Activated T-helper 2 cell treated with anti-CD3 and anti-CD28 coated beads, Interferon-gamma antibody, Interleukin-2, Interleukin-4, amounts not matched to agents 10 μg/mL and 5 μg/mL and 100 μg/mL, durations not matched to agents 14 hours and 24 hours and 36 hours (primary cell): ENCODE results near the gene TSPYL4. TPM values are rescaled to one million over a fixed set of nuclear protein-coding genes. Genes with fewer than 3 reads are reported as not detected.

Experiments
- DNase-seq: peaks from one replicate; pipeline ENCODE4 v3.0.0; 2021; ENCODE audit warnings: low spot score
- H3K27ac Mint-ChIP-seq: one replicate; pipeline ENCODE4 v1.8.0; 2021; ENCODE audit warnings: mixed read lengths
- H3K27me3 Mint-ChIP-seq: one replicate; pipeline ENCODE4 v1.8.0; 2021; ENCODE audit warnings: low read depth, mixed read lengths
- H3K36me3 Mint-ChIP-seq: one replicate; pipeline ENCODE4 v1.8.0; 2021; ENCODE audit warnings: low read depth, mixed read lengths
- H3K4me1 Mint-ChIP-seq: one replicate; pipeline ENCODE4 v1.8.0; 2021; ENCODE audit warnings: low read depth, mixed read lengths
- H3K4me3 Mint-ChIP-seq: one replicate; pipeline ENCODE4 v1.8.0; 2021; ENCODE audit warnings: low read depth, mild to moderate bottlenecking, moderate library complexity, mixed read lengths
- H3K9me3 Mint-ChIP-seq: one replicate; pipeline ENCODE4 v1.8.0; 2021; ENCODE audit warnings: mixed read lengths
- intact Hi-C: fragments of 100-400 bp; cut with micrococcal nuclease; formaldehyde crosslinking; loops from one replicate; pipeline ENCODE4 v1.15.1; 2023
- total RNA-seq: library from RNA; stranded (reverse); gene quantifications from 2 replicates; pipeline ENCODE4 v1.2.3, GENCODE V29; 2022

The TSPYL4 gene
- total RNA-seq, 1 donor from 2014 or later: 18.0 TPM

DNA sequence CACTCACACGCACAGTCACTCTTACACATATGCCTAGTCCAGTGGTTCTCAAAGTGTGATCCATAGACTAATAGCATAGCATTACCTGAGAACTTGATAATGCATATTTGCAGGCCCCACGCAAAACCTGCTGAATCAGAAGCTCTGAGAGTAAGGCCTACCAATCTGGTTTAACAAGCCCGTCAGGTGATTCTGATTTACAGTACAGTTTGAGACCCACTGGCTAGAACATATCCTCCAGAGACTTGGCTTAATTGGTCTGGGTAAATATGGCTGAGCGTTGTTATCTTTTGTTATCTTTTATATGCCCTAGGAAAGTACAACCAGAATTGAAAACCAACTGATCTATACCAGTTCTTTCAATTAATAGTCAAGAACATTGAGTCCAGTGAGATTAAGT lies 9.6 kb downstream of the TSPYL4 start:
- Mint-ChIP-seq H3K27me3 (no peaks in the 10 kb centered on the region), H3K4me3 (no peak overlapping the region), H3K4me1 (peaks cover 7% of the 10 kb centered on the region), H3K27ac (no peak overlapping the region), H3K9me3 (no peaks in the 10 kb centered on the region), H3K36me3 (peaks cover 6% of the 10 kb centered on the region)
- DNase-seq: no peak
- intact Hi-C loops: no loop called here

DNA sequence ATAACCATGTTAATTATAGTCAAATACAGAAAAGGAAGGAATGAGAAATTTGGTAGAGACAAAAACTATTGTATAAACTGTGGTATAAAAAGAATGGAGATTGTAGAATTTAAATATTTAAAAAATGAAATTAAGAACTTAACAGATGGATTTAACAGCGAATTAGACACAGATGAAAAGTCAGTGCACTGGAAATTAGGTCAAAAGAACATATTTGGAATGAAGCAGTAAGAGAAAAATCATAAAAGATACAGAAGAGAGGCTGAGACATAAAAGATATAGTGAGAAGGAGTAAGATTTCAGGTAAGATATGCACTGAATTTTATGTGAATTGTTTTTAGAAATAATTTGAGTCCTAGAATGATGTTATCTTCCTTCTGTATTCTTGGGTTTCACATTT lies 14.0 kb downstream of the TSPYL4 start:
- H3K9me3 Mint-ChIP-seq: no peaks in the 10 kb centered on the region

DNA sequence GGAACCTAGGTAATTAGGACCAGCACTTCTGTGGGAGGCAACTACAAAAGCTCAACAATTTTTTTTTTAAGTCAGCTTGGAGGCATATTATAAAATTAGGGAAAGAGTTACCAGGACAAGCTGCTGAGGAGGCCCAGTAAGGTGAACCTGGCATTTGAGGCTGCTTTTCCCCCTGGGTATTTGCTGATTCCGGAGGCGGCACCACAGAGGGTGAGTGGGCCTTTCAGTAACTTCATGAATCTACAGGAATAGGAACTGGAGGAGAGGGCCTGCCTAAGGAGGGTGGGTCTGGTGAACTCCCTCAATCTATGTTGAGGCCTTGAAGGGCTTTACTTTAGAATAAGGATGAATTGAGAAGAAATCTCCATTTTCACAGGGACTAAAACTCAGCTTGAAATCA lies 14.6 kb downstream of the TSPYL4 start:
- Mint-ChIP-seq H3K9me3 (no peaks in the 10 kb centered on the region), H3K27me3 (no peaks in the 10 kb centered on the region), H3K4me1 (no peaks in the 10 kb centered on the region)

More for the DNA sequence above, 14.0 kb downstream of the TSPYL4 start:
- no peaks in the 10 kb centered on the region for H3K4me1 Mint-ChIP-seq
- no peak overlapping the region for H3K27ac Mint-ChIP-seq
- H3K4me3 Mint-ChIP-seq: no peak overlapping the region
- intact Hi-C loops: no loop called here
- DNase-seq: no peak
- H3K36me3 Mint-ChIP-seq: peaks cover 13% of the 10 kb centered on the region
- H3K27me3 Mint-ChIP-seq: no peaks in the 10 kb centered on the region

DNA sequence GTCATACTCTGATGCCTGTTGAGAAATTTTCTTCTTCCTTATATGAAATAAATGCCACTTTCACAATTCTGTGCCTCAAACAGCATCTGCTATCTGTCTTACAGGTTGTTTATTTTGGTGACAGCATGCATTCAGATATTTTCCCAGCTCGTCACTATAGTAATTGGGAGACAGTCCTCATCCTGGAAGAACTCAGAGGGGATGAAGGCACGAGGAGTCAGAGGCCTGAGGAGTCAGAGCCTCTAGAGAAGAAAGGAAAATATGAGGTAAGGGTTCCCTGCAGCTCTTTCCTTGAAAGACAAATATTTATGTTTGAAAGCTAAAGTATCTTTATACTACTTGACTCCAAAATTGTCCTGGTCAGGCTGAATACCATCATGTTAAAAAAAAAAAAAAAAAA lies 15.8 kb downstream of the TSPYL4 start:
- H3K4me1 Mint-ChIP-seq: no peaks in the 10 kb centered on the region
- H3K4me3 Mint-ChIP-seq: no peak overlapping the region
- no peaks in the 10 kb centered on the region for H3K27me3 Mint-ChIP-seq
- no peak overlapping the region for H3K27ac Mint-ChIP-seq
- no peaks in the 10 kb centered on the region for H3K9me3 Mint-ChIP-seq
- no peak for DNase-seq
- peaks cover 13% of the 10 kb centered on the region for H3K36me3 Mint-ChIP-seq
- intact Hi-C loops: no loop called here

More for the DNA sequence above, 14.6 kb downstream of the TSPYL4 start:
- Mint-ChIP-seq H3K36me3 (peaks cover 13% of the 10 kb centered on the region), H3K4me3 (no peak overlapping the region), H3K27ac (no peak overlapping the region)
- no peak for DNase-seq
- intact Hi-C loops: no loop called here

DNA sequence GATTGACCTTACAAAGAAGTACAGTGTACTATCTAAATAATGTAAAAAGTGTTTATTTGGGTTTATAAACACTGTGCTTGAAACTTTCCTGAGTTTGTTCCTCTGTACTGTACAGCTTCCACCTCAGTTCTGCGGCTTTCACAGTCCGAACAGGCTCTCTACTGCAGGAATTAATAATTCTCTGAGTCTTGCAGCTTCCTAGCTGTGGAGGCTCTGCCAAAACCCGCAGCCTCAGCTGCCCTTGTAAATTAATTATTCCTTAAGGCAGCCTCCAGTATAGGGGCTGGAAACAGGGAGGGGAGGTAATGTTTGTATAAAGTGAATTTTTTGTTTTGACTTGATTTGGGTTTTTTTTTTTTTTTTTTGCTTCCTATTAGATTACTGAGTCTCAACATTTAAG lies 19.2 kb downstream of the TSPYL4 start:
- H3K27me3 Mint-ChIP-seq: no peaks in the 10 kb centered on the region
- peaks cover 10% of the 10 kb centered on the region for H3K36me3 Mint-ChIP-seq
- no peak for DNase-seq
- no peaks in the 10 kb centered on the region for H3K4me1 Mint-ChIP-seq
- H3K27ac Mint-ChIP-seq: no peak overlapping the region
- no peak overlapping the region for H3K4me3 Mint-ChIP-seq
- no peaks in the 10 kb centered on the region for H3K9me3 Mint-ChIP-seq
- intact Hi-C loops: no loop called here

DNA sequence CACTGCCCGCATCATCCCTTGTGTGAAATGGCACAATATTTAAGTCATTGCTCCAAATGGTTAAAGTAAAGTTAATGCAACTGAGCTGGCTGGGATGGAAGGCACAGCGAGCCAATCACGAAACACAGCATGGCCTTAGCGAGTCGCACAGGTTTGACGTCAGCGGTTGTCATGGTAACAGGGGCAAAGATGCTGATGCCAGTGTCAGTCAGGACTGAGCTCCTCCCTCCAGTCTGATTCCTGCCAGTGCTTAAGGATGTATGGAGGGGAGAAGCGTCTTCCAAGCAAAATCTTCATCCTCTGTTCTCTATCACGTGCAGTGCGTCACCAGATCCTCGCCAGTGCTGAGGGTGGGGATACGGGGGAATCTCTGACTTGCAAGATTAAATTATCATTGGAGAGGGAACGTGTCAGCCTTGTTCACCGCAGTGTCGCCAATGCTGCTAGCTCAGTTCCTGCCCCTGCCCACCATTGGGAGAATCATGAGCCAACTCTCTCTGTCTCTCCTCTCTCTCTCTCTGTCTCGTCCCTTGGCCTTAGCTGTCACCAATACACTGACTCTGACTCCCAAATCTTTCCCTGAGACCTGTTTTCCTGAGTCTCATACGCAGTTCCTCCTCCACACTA lies 24.5 kb downstream of the TSPYL4 start:
- intact Hi-C loops: no loop called here

DNA sequence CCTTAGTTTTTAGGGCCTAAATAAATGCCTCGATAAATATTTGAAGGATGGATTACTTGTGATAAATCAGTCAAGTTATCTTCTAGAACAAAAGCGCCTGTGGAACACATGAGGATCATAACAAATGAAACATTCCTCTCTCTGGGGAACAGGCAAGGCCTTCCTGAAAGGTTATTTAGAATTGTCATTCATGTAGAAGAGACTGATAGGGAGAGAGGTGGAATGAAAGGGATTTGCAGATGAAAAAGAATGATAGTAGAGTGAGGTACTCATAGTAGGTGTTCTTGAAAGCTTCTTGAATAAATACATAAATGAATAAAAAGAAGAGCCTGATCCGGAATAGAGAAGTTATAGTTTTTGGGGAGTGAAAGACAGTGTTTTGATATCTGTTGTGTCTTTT lies 30.5 kb downstream of the TSPYL4 start:
- intact Hi-C loops: no loop called here
- no peaks in the 10 kb centered on the region for H3K36me3 Mint-ChIP-seq
- H3K4me3 Mint-ChIP-seq: no peak overlapping the region
- H3K27me3 Mint-ChIP-seq: no peaks in the 10 kb centered on the region
- no peaks in the 10 kb centered on the region for H3K9me3 Mint-ChIP-seq
- no peak for DNase-seq
- no peaks in the 10 kb centered on the region for H3K4me1 Mint-ChIP-seq
- H3K27ac Mint-ChIP-seq: no peak overlapping the region

More for the DNA sequence above, 24.5 kb downstream of the TSPYL4 start:
- no peak overlapping the region for H3K4me3 Mint-ChIP-seq
- no peak for DNase-seq
- H3K27ac Mint-ChIP-seq: no peak overlapping the region
- no peaks in the 10 kb centered on the region for H3K36me3 Mint-ChIP-seq
- no peaks in the 10 kb centered on the region for H3K4me1 Mint-ChIP-seq
- no peaks in the 10 kb centered on the region for H3K9me3 Mint-ChIP-seq
- H3K27me3 Mint-ChIP-seq: no peaks in the 10 kb centered on the region

DNA sequence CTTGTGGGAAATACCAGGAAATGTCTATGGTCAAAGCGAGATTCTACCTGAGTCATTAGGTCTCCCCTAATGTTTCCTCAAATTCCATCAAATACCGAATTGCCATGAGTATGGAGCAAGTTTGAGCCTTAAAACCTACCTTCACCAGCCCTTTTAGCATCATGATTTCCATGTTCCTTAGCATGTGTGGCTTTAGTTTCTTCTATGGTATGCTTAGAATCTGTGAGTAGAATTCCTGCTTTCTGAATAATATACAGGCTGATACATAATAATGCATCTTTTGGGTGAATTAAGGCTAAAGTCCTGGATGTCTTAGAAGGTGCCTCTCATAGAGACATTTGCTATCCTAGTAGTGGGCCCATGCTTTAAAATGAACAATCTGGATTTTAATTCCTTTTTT lies 32.0 kb downstream of the TSPYL4 start:
- Mint-ChIP-seq H3K9me3 (no peaks in the 10 kb centered on the region), H3K36me3 (no peaks in the 10 kb centered on the region), H3K27ac (no peak overlapping the region), H3K27me3 (no peaks in the 10 kb centered on the region), H3K4me1 (no peaks in the 10 kb centered on the region), H3K4me3 (no peak overlapping the region)
- intact Hi-C loops: no loop called here
- DNase-seq: no peak

DNA sequence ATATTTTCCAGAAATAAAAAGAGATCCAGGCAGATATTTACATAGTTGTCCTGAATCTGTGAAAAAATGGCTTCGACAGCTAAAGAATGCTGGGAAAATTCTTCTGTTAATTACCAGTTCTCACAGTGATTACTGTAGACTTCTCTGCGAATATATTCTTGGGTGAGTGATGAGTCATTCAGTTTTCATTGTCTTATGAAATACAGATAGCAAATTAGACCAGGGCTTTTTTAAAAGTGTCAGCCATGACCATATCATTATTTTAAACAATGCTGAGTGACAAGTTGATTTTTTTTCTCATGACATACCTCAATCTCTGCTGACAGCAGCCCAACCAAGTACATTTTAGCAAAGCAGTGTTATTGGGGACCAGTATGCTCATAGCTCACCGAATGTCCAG lies 32.8 kb downstream of the TSPYL4 start:
- no peaks in the 10 kb centered on the region for H3K27me3 Mint-ChIP-seq
- H3K4me1 Mint-ChIP-seq: no peaks in the 10 kb centered on the region
- H3K27ac Mint-ChIP-seq: no peak overlapping the region
- no peaks in the 10 kb centered on the region for H3K9me3 Mint-ChIP-seq
- DNase-seq: no peak
- intact Hi-C loops: no loop called here
- H3K4me3 Mint-ChIP-seq: no peak overlapping the region
- H3K36me3 Mint-ChIP-seq: no peaks in the 10 kb centered on the region

DNA sequence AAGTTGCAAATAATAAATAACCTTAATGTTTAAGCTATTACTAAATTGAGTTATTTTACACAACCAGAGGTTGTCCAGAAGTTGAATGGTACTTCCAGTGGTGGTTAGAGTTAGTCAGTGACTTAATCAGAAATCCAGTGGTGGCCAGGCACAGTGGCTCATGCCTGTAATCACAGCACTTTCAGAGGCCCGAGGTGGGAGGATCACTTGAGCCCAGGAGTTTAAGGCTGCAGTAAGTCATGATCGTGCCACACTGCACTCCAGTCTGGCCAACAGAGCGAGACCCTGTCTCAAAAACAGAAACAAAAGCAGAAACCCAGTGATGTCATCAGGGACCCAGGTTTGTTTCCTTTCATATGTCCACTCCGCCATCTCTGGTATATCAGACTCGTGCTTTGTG lies 35.0 kb downstream of the TSPYL4 start:
- H3K9me3 Mint-ChIP-seq: no peaks in the 10 kb centered on the region
- H3K4me1 Mint-ChIP-seq: no peaks in the 10 kb centered on the region
- no peak overlapping the region for H3K27ac Mint-ChIP-seq
- no peak overlapping the region for H3K4me3 Mint-ChIP-seq
- intact Hi-C loops: loop anchor here (2.0 to 5.0 kb wide), 3 partner anchors 58 to 353 kb away; partner anchors contain the start of genes RWDD1 and TSPYL1
- no peaks in the 10 kb centered on the region for H3K27me3 Mint-ChIP-seq
- no peaks in the 10 kb centered on the region for H3K36me3 Mint-ChIP-seq
- DNase-seq: no peak

DNA sequence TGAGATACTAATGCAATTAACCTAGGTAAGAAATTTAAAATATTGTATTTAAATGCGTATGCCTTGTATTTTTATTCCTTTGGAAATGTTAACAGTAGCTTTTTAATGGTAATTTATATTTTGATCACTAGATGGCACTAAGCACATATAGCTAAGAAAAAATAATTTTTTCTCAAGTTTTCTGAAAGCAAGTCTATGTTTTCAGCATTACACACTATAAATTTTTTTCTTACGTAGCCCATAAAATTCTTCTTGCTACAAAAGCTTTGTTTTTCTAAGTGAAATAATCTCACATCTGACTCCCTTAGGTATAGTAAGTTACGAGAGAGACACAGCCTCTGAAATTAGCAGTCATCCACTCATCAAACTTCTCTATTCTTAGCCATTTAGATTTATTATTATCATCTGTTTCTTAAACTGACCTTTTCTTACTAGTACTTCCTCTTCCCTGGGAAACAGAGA lies 35.7 kb downstream of the TSPYL4 start:
- DNase-seq: no peak
- Mint-ChIP-seq H3K27me3 (no peaks in the 10 kb centered on the region), H3K4me3 (no peak overlapping the region), H3K9me3 (no peaks in the 10 kb centered on the region), H3K4me1 (no peaks in the 10 kb centered on the region), H3K27ac (no peak overlapping the region), H3K36me3 (no peaks in the 10 kb centered on the region)
- intact Hi-C loops: loop anchor here (2.0 to 5.0 kb wide), 3 partner anchors 59 to 354 kb away; partner anchors contain the start of genes RWDD1 and TSPYL1

DNA sequence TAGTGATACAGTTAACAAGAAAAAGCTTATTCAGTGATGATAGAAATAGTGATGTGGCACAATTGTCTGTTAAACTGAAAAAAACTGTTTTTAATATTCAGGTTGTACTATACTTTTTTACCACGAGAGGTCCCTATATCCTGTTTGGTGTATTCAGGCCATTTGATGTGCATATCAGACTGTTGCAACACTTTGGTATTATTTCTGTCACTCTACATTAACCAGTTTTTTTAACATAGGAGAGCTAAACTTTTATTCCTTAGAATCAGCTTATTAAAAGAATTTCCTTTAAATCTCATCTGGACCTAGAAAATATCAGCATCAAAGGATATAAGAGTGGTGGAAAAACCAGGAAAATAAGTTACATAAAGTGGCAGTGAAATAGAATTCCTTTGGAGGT lies 36.8 kb downstream of the TSPYL4 start:
- Mint-ChIP-seq H3K9me3 (no peaks in the 10 kb centered on the region), H3K4me3 (no peak overlapping the region), H3K27me3 (no peaks in the 10 kb centered on the region), H3K27ac (no peak overlapping the region), H3K36me3 (no peaks in the 10 kb centered on the region), H3K4me1 (no peaks in the 10 kb centered on the region)
- intact Hi-C loops: loop anchor here (5.0 kb wide), 2 partner anchors 60 to 355 kb away; partner anchors contain the start of genes RWDD1 and TSPYL1
- no peak for DNase-seq

DNA sequence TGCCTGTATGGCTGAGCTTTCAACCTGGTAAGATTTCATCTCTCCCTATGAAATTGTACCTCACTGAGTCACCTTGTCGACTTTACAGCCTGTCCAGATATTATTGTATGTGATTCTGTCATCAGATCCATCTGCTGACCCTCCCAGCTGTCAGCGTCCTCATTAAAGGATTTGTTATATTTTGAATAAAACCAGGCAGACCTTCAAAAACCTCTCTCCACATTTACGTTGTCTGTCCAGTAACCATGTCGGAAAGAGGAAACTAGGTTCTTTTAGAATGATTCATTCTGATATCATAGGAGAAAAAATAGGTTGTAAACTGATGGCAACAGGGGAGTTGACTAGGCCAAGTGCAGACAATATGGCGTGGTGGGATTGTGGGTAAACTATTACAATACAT lies 38.5 kb downstream of the TSPYL4 start:
- no peaks in the 10 kb centered on the region for H3K9me3 Mint-ChIP-seq
- H3K4me3 Mint-ChIP-seq: no peak overlapping the region
- intact Hi-C loops: loop anchor here (5.0 kb wide), 2 partner anchors 62 to 357 kb away; partner anchors contain the start of genes RWDD1 and TSPYL1
- H3K27ac Mint-ChIP-seq: no peak overlapping the region
- DNase-seq: no peak
- no peaks in the 10 kb centered on the region for H3K4me1 Mint-ChIP-seq
- H3K36me3 Mint-ChIP-seq: no peaks in the 10 kb centered on the region
- H3K27me3 Mint-ChIP-seq: no peaks in the 10 kb centered on the region
